Measurements from ENCODE around the gene PDZRN3.

Gene PDZRN3

DNA sequence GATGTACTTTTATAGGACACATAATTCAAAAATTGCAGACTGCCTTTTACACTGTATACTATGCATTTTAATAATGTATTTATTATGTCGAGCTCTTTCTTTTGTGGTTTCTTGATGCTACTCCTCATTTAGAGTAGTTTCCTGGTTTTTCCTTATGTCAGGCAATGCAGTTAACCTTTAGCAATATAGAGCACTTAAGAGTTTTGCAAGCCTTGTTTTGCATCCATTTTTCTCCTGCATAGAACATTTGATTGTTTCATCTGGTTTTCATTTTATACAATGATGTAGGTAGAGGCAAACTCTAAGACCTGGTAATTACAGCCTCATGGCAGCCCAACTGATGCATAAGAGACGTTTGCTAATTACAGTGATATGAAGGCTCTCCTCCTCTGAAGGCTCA lies 86.3 kb downstream of the PDZRN3 start:
- CTCF ChIA-PET = no interaction called here
- Histone ChIP-seq H3K9me3 (ENCODE audit: control extremely low read depth in 1 of 5, control insufficient read depth in 4 of 5, insufficient read depth in 2 of 5, low read depth in 1 of 5, low read length in 4 of 5) (no peaks in the 10 kb centered on the region), H3K36me3 (ENCODE audit: control insufficient read depth in 4 of 4, insufficient read depth in 4 of 4, low read length in 3 of 4) (no peaks in the 10 kb centered on the region), H3K4me1 (ENCODE audit: control extremely low read depth in 1 of 4, control insufficient read depth in 4 of 4, insufficient read depth in 4 of 4, low read length in 3 of 4) (no peaks in the 10 kb centered on the region), H3K4me3 (ENCODE audit: control insufficient read depth in 1 of 7, extremely low read depth in 1 of 7, insufficient read depth in 4 of 7, low read depth in 2 of 7, low read length in 6 of 7) (no peak overlapping the region), H3K27me3 (replicated peaks in 2 of 5; ENCODE audit: control insufficient read depth in 4 of 5, insufficient read depth in 5 of 5, low read length in 4 of 5) (peaks cover 0 to 4% (median 0%) of the 10 kb centered on the region in 5 experiments), H3K27ac (ENCODE audit: insufficient read depth in 1 of 2, low read depth in 1 of 2, low read length in 2 of 2, poor library complexity in 1 of 2, severe bottlenecking in 2 of 2) (no peak overlapping the region)
- POLR2A ChIA-PET = no interaction called here
- DNase-seq = no peak
- 100% methylated on average over 1 of the region's 2 CpGs for WGBS (ENCODE audit: insufficient coverage)

DNA sequence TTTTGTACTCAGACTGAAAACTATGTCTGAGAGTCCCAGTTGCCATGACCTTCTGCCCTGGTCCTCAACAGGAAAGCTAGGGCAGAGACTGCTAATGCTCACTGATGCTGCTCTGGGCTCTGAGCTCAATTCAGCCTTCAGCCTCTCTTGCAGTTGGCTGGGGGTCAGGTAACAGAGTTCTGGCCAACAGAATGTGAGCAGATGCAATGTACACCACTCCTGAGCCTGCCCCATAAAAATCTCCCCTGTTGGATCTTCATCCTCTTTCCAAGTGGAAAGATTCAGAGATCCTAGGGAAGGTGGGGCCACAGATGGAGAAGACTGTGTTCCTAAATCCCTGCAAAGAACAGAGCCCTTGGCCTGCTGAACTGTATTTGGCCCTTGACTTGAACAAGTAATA lies 87.8 kb downstream of the PDZRN3 start:
- H3K27ac ChIP-seq (ENCODE audit: insufficient read depth in 1 of 2, low read depth in 1 of 2, low read length in 2 of 2, poor library complexity in 1 of 2, severe bottlenecking in 2 of 2) = no peak overlapping the region
- no peaks in the 10 kb centered on the region for H3K4me1 ChIP-seq (ENCODE audit: control extremely low read depth in 1 of 4, control insufficient read depth in 4 of 4, insufficient read depth in 4 of 4, low read length in 3 of 4)
- ChIA-PET CTCF (no interaction called here), POLR2A (no interaction called here)
- no peaks in the 10 kb centered on the region for H3K36me3 ChIP-seq (ENCODE audit: control insufficient read depth in 4 of 4, insufficient read depth in 4 of 4, low read length in 3 of 4)
- no peak overlapping the region for H3K4me3 ChIP-seq (ENCODE audit: control insufficient read depth in 1 of 7, extremely low read depth in 1 of 7, insufficient read depth in 4 of 7, low read depth in 2 of 7, low read length in 6 of 7)
- no peaks in the 10 kb centered on the region for H3K9me3 ChIP-seq (ENCODE audit: control extremely low read depth in 1 of 5, control insufficient read depth in 4 of 5, insufficient read depth in 2 of 5, low read depth in 1 of 5, low read length in 4 of 5)
- DNase-seq = no peak
- peaks cover 0 to 2% (median 0%) of the 10 kb centered on the region in 5 experiments for H3K27me3 ChIP-seq (replicated peaks in 2 of 5; ENCODE audit: control insufficient read depth in 4 of 5, insufficient read depth in 5 of 5, low read length in 4 of 5)

DNA sequence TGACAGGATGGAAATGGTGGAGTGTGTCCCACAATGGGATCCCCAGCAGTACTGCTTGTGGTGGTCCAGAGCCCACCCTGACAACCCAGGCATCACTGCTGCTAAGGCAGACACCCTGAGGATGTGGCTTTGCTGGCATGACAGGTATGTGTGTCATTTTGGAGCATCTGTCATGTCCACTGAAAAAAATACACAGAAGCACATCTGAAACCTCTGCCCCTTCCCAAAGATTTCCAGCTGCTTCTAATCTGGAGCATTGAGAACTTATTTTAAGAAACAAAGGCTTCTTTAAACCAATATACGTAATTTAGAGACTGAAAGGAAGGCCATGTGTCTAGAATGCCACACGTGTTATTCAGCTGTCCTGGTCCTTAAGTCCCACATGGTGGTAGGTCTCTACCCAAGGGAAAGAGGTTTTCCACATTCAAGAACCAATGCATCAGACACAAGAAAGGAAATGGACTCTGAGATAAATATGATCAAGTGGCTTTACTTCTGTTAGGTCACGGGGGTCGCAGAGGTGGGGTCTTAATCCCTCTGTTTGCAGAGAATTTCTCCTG lies 88.3 kb downstream of the PDZRN3 start:
- Histone ChIP-seq H3K9me3 (ENCODE audit: control extremely low read depth in 1 of 5, control insufficient read depth in 4 of 5, insufficient read depth in 2 of 5, low read depth in 1 of 5, low read length in 4 of 5) (no peaks in the 10 kb centered on the region), H3K4me3 (ENCODE audit: control insufficient read depth in 1 of 7, extremely low read depth in 1 of 7, insufficient read depth in 4 of 7, low read depth in 2 of 7, low read length in 6 of 7) (no peak overlapping the region), H3K36me3 (ENCODE audit: control insufficient read depth in 4 of 4, insufficient read depth in 4 of 4, low read length in 3 of 4) (no peaks in the 10 kb centered on the region), H3K4me1 (ENCODE audit: control extremely low read depth in 1 of 4, control insufficient read depth in 4 of 4, insufficient read depth in 4 of 4, low read length in 3 of 4) (no peaks in the 10 kb centered on the region), H3K27ac (ENCODE audit: insufficient read depth in 1 of 2, low read depth in 1 of 2, low read length in 2 of 2, poor library complexity in 1 of 2, severe bottlenecking in 2 of 2) (no peak overlapping the region), H3K27me3 (replicated peaks in 2 of 5; ENCODE audit: control insufficient read depth in 4 of 5, insufficient read depth in 5 of 5, low read length in 4 of 5) (peaks cover 0 to 2% (median 0%) of the 10 kb centered on the region in 5 experiments)
- 100% methylated on average over 3 of the region's 4 CpGs for WGBS (ENCODE audit: insufficient coverage)
- no peak for DNase-seq
- POLR2A ChIA-PET = no interaction called here
- CTCF ChIA-PET = no interaction called here

DNA sequence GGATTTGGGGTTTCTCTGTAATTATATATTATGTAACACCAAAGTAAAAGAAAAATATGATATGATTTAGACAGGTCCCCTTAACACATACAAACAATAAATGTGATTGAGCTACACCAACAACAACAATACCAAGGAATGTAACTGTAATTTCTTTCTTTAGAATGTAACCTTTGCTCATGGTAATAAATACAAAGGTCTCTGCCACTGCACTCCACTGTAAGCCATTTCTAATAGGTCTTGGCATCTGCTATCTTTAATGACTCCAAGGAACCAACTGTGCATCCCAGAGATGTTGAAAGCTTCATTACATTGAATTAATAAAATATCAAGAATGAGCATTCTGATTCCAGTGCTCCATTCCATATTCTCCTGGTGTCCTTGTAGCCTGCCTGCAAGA lies 88.8 kb downstream of the PDZRN3 start:
- CTCF ChIA-PET = no interaction called here
- Histone ChIP-seq H3K27me3 (replicated peaks in 2 of 5; ENCODE audit: control insufficient read depth in 4 of 5, insufficient read depth in 5 of 5, low read length in 4 of 5) (peaks cover 0 to 2% (median 0%) of the 10 kb centered on the region in 5 experiments), H3K36me3 (ENCODE audit: control insufficient read depth in 4 of 4, insufficient read depth in 4 of 4, low read length in 3 of 4) (no peaks in the 10 kb centered on the region), H3K4me3 (ENCODE audit: control insufficient read depth in 1 of 7, extremely low read depth in 1 of 7, insufficient read depth in 4 of 7, low read depth in 2 of 7, low read length in 6 of 7) (no peak overlapping the region), H3K27ac (ENCODE audit: insufficient read depth in 1 of 2, low read depth in 1 of 2, low read length in 2 of 2, poor library complexity in 1 of 2, severe bottlenecking in 2 of 2) (no peak overlapping the region), H3K4me1 (ENCODE audit: control extremely low read depth in 1 of 4, control insufficient read depth in 4 of 4, insufficient read depth in 4 of 4, low read length in 3 of 4) (no peaks in the 10 kb centered on the region), H3K9me3 (ENCODE audit: control extremely low read depth in 1 of 5, control insufficient read depth in 4 of 5, insufficient read depth in 2 of 5, low read depth in 1 of 5, low read length in 4 of 5) (no peaks in the 10 kb centered on the region)
- DNase-seq = no peak
- POLR2A ChIA-PET = no interaction called here

DNA sequence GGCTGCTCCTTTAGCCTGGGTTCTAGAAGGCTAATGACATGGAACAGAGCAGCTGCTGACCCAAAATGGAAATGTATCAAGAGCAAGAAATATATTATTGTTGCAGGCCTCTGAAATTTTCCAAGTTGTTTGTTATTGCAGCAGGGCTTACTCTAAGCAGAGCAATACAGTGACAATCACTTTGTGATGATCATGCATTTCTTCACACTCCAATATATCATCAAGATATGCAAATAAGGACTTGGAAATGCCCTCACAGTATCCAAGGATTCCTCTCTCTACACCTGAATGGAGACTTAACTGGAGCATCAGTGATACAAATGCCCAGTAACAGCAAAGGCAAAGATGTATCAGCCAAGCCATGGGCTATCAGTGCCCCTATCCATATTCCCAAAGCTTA lies 89.6 kb downstream of the PDZRN3 start:
- POLR2A ChIA-PET = no interaction called here
- no peak for DNase-seq
- no peak overlapping the region for H3K4me3 ChIP-seq (ENCODE audit: control insufficient read depth in 1 of 7, extremely low read depth in 1 of 7, insufficient read depth in 4 of 7, low read depth in 2 of 7, low read length in 6 of 7)
- H3K27me3 ChIP-seq (replicated peaks in 2 of 5; ENCODE audit: control insufficient read depth in 4 of 5, insufficient read depth in 5 of 5, low read length in 4 of 5) = peaks cover 0 to 2% (median 0%) of the 10 kb centered on the region in 5 experiments
- H3K27ac ChIP-seq (ENCODE audit: insufficient read depth in 1 of 2, low read depth in 1 of 2, low read length in 2 of 2, poor library complexity in 1 of 2, severe bottlenecking in 2 of 2) = no peak overlapping the region
- H3K4me1 ChIP-seq (ENCODE audit: control extremely low read depth in 1 of 4, control insufficient read depth in 4 of 4, insufficient read depth in 4 of 4, low read length in 3 of 4) = no peaks in the 10 kb centered on the region
- H3K9me3 ChIP-seq (ENCODE audit: control extremely low read depth in 1 of 5, control insufficient read depth in 4 of 5, insufficient read depth in 2 of 5, low read depth in 1 of 5, low read length in 4 of 5) = no peaks in the 10 kb centered on the region
- CTCF ChIA-PET = no interaction called here
- no peaks in the 10 kb centered on the region for H3K36me3 ChIP-seq (ENCODE audit: control insufficient read depth in 4 of 4, insufficient read depth in 4 of 4, low read length in 3 of 4)

DNA sequence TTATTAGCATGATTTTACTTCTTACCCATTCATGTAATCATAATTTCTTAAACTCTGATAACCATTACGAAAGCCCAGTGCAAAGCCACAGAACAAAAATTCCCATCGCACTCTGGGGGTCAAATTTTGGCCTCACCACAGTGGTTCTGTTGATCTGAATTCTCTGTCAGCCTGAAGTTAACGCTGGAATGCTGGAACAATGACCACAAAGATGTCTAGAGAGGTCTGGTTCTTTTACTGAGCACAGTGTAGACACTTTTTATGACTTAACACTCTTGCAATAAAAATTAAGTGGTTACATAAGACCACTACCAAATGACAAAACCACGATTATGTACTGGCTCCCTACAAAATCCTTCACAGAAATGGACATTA lies 94.7 kb downstream of the PDZRN3 start:
- no peaks in the 10 kb centered on the region for H3K4me1 ChIP-seq (ENCODE audit: control extremely low read depth in 1 of 4, control insufficient read depth in 4 of 4, insufficient read depth in 4 of 4, low read length in 3 of 4)
- ChIA-PET CTCF (no interaction called here), POLR2A (no interaction called here)
- no peaks in the 10 kb centered on the region for H3K36me3 ChIP-seq (ENCODE audit: control insufficient read depth in 4 of 4, insufficient read depth in 4 of 4, low read length in 3 of 4)
- no peak for DNase-seq
- H3K4me3 ChIP-seq (ENCODE audit: control insufficient read depth in 1 of 7, extremely low read depth in 1 of 7, insufficient read depth in 4 of 7, low read depth in 2 of 7, low read length in 6 of 7) = no peak overlapping the region
- peaks cover 0 to 9% (median 2%) of the 10 kb centered on the region in 5 experiments for H3K27me3 ChIP-seq (replicated peaks in 2 of 5; ENCODE audit: control insufficient read depth in 4 of 5, insufficient read depth in 5 of 5, low read length in 4 of 5)
- WGBS (ENCODE audit: insufficient coverage) = 85% methylated on average over 4 of the region's 4 CpGs
- H3K27ac ChIP-seq (ENCODE audit: insufficient read depth in 1 of 2, low read depth in 1 of 2, low read length in 2 of 2, poor library complexity in 1 of 2, severe bottlenecking in 2 of 2) = no peak overlapping the region
- no peaks in the 10 kb centered on the region for H3K9me3 ChIP-seq (ENCODE audit: control extremely low read depth in 1 of 5, control insufficient read depth in 4 of 5, insufficient read depth in 2 of 5, low read depth in 1 of 5, low read length in 4 of 5)

DNA sequence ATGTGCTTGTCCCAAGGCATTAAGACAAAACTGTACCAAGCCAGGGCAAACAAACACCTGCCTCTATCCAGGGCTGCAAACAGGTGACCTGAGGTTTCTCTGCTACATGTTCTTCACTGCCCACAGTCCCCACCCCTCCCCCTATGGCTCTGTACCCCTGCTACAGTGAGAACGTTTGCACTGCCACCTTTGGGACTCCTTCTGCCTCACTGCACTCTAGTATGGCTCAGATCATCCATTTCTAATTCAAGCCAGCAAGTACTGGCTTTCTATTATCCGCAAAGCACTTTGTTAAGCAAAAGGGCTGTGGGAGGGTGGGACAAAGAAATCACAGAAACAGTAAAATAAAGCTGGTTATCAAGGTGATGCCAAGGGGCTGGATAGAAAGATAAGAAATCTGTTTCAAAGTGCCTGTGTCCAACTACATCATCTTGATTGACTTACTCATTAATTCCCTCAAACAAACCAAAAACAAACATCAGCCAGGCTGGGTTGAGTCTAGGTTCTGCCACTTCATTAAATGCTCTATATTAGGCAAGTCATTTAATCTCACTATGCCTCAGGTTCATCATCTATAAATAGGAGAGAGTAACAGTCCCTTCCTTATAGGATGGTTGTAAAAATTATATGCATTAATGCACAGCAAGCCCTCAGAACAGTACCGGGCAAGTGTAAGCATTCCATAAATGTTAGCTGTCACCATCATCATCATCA lies 95.3 kb downstream of the PDZRN3 start:
- POLR2A ChIA-PET = no interaction called here
- Histone ChIP-seq H3K36me3 (ENCODE audit: control insufficient read depth in 4 of 4, insufficient read depth in 4 of 4, low read length in 3 of 4) (no peaks in the 10 kb centered on the region), H3K9me3 (ENCODE audit: control extremely low read depth in 1 of 5, control insufficient read depth in 4 of 5, insufficient read depth in 2 of 5, low read depth in 1 of 5, low read length in 4 of 5) (no peaks in the 10 kb centered on the region), H3K4me3 (ENCODE audit: control insufficient read depth in 1 of 7, extremely low read depth in 1 of 7, insufficient read depth in 4 of 7, low read depth in 2 of 7, low read length in 6 of 7) (no peak overlapping the region), H3K4me1 (ENCODE audit: control extremely low read depth in 1 of 4, control insufficient read depth in 4 of 4, insufficient read depth in 4 of 4, low read length in 3 of 4) (no peaks in the 10 kb centered on the region), H3K27me3 (replicated peaks in 2 of 5; ENCODE audit: control insufficient read depth in 4 of 5, insufficient read depth in 5 of 5, low read length in 4 of 5) (peaks cover 0 to 9% (median 2%) of the 10 kb centered on the region in 5 experiments), H3K27ac (ENCODE audit: insufficient read depth in 1 of 2, low read depth in 1 of 2, low read length in 2 of 2, poor library complexity in 1 of 2, severe bottlenecking in 2 of 2) (no peak overlapping the region)
- DNase-seq = no peak
- CTCF ChIA-PET = no interaction called here
- WGBS (ENCODE audit: insufficient coverage) = 86% methylated on average over 1 of the region's 3 CpGs
